Ishikawa (cell line): ENCODE measurements around the gene NRCAM.

Experiments used
- CEBPB ChIP-seq: IDR thresholded peaks from 2 replicates; pipeline ENCODE4 v1.6.1; 2012
- CREB1 ChIP-seq: IDR thresholded peaks from 2 replicates; pipeline ENCODE4 v1.6.1; 2012; ENCODE audit warnings: low read depth
- EGR1 ChIP-seq: IDR thresholded peaks from 2 replicates; pipeline ENCODE4 v1.6.1; 2012
- EP300 ChIP-seq: IDR thresholded peaks from 2 replicates; pipeline ENCODE4 v1.6.1; 2012; ENCODE audit warnings: borderline replicate concordance
- FOXM1 ChIP-seq: IDR thresholded peaks from 2 replicates; pipeline ENCODE4 v1.6.1; 2012; ENCODE audit warnings: low read depth, borderline replicate concordance
- NFIC ChIP-seq: IDR thresholded peaks from 2 replicates; pipeline ENCODE4 v1.6.1; 2012
- RAD21 ChIP-seq: IDR thresholded peaks from 2 replicates; pipeline ENCODE4 v1.6.1; 2012; ENCODE audit warnings: low read depth
- TAF1 ChIP-seq: IDR thresholded peaks from 2 replicates; pipeline ENCODE4 v1.6.1; 2012; ENCODE audit warnings: low read depth, mild to moderate bottlenecking
- TCF12 ChIP-seq: IDR thresholded peaks from 2 replicates; pipeline ENCODE4 v1.6.1; 2012; ENCODE audit warnings: low read depth
- TEAD4 ChIP-seq: IDR thresholded peaks from 2 replicates; pipeline ENCODE4 v1.6.1; 2012
- YY1 ChIP-seq: IDR thresholded peaks from 2 replicates; pipeline ENCODE4 v1.6.1; 2012; ENCODE audit warnings: low read depth
- ZBTB7A ChIP-seq: IDR thresholded peaks from 2 replicates; pipeline ENCODE4 v1.6.1; 2012; ENCODE audit warnings: low read depth
- TF ChIP-seq, protein P1 (sequence below): IDR thresholded peaks from 2 replicates; pipeline ENCODE4 v1.6.1; 2012
- TF ChIP-seq, protein P2 (sequence below): IDR thresholded peaks from 2 replicates; pipeline ENCODE4 v1.6.1; 2012; ENCODE audit warnings: low read depth, mild to moderate bottlenecking
- TF ChIP-seq, protein P3 (sequence below): IDR thresholded peaks from 2 replicates; pipeline ENCODE4 v1.6.1; 2012

The NRCAM gene

DNA sequence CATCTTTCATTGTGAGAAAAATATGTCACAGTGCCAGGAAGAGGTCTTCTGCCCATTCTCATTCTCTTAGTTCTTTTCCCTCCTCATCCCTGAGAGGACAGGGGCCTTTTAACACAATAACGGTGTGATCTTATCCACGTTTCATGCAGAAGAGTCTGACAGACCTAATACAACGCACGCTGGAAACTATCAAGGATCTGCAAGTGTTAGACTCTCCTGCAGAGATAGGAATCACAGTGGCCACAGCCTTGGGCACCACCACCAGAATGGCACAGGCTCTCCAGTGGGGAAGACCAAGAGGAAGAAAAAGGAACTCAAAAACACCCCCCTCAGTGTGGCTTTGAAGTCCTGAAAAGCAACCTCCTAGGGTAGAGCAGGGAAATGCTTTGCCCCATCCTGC is 253.5 kb downstream of the NRCAM start:
- TF ChIP-seq TAF1 = no peak
- TF ChIP-seq, protein P1, sequence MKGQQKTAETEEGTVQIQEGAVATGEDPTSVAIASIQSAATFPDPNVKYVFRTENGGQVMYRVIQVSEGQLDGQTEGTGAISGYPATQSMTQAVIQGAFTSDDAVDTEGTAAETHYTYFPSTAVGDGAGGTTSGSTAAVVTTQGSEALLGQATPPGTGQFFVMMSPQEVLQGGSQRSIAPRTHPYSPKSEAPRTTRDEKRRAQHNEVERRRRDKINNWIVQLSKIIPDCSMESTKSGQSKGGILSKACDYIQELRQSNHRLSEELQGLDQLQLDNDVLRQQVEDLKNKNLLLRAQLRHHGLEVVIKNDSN = no peak
- TF ChIP-seq, protein P2, sequence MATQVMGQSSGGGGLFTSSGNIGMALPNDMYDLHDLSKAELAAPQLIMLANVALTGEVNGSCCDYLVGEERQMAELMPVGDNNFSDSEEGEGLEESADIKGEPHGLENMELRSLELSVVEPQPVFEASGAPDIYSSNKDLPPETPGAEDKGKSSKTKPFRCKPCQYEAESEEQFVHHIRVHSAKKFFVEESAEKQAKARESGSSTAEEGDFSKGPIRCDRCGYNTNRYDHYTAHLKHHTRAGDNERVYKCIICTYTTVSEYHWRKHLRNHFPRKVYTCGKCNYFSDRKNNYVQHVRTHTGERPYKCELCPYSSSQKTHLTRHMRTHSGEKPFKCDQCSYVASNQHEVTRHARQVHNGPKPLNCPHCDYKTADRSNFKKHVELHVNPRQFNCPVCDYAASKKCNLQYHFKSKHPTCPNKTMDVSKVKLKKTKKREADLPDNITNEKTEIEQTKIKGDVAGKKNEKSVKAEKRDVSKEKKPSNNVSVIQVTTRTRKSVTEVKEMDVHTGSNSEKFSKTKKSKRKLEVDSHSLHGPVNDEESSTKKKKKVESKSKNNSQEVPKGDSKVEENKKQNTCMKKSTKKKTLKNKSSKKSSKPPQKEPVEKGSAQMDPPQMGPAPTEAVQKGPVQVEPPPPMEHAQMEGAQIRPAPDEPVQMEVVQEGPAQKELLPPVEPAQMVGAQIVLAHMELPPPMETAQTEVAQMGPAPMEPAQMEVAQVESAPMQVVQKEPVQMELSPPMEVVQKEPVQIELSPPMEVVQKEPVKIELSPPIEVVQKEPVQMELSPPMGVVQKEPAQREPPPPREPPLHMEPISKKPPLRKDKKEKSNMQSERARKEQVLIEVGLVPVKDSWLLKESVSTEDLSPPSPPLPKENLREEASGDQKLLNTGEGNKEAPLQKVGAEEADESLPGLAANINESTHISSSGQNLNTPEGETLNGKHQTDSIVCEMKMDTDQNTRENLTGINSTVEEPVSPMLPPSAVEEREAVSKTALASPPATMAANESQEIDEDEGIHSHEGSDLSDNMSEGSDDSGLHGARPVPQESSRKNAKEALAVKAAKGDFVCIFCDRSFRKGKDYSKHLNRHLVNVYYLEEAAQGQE = no peak
- no peak for TF ChIP-seq YY1
- no peak for TF ChIP-seq ZBTB7A
- TF ChIP-seq TCF12 = no peak
- no peak for TF ChIP-seq RAD21
- TF ChIP-seq FOXM1 = no peak
- no peak for TF ChIP-seq CEBPB
- no peak for TF ChIP-seq NFIC
- no peak for TF ChIP-seq CREB1
- TF ChIP-seq EGR1 = no peak
- TF ChIP-seq, protein P3, sequence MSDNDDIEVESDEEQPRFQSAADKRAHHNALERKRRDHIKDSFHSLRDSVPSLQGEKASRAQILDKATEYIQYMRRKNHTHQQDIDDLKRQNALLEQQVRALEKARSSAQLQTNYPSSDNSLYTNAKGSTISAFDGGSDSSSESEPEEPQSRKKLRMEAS = no peak

DNA sequence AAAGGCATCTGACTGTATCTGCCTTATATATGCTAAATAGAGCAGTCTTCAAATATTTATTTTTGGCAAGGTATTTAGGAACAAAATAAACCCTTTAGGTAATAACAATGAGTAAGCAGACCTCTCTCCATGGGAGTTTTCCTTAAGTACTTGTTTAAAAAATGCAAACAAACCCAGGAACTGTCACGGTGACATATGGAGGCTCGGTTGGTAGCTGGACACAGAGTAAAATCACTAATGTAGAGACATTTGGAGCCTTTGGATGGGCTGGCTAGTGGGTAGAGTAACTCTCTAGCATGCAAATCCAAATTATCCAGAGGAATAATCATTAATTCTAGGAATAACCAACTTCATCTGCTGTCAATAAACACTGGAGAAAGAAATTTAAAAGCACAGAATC is 254.5 kb downstream of the NRCAM start:
- TF ChIP-seq, protein P3 = no peak
- TF ChIP-seq CEBPB (no peak), RAD21 (no peak), NFIC (no peak), CREB1 (no peak), TEAD4 (no peak), EP300 (no peak), YY1 (no peak), ZBTB7A (no peak), TCF12 (no peak), FOXM1 (no peak), EGR1 (no peak), TAF1 (no peak)
- TF ChIP-seq, protein P2 = no peak
- TF ChIP-seq, protein P1 = no peak

DNA sequence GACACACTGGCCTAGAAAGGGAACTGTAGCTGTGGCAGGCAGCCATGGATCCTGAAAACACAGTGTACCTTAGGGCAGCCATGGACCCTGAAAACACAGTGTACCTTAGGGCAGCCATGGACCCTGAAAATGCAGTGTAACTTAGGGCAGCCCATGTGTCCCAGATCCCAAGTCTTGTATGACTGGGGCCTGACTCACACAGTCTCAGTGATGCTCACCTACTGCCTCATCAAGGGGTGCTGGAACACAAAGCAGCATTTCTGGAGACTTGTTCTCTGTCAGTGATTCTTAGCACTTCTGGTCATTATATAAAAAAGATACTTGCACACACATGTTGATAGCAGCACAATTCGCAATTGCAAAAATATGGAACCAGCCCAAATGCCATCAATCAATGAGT is 255.9 kb downstream of the NRCAM start:
- TF ChIP-seq, protein P1 = no peak
- TF ChIP-seq EP300 (no peak), NFIC (no peak), TCF12 (no peak), TEAD4 (no peak)
- TF ChIP-seq, protein P2 = no peak

DNA sequence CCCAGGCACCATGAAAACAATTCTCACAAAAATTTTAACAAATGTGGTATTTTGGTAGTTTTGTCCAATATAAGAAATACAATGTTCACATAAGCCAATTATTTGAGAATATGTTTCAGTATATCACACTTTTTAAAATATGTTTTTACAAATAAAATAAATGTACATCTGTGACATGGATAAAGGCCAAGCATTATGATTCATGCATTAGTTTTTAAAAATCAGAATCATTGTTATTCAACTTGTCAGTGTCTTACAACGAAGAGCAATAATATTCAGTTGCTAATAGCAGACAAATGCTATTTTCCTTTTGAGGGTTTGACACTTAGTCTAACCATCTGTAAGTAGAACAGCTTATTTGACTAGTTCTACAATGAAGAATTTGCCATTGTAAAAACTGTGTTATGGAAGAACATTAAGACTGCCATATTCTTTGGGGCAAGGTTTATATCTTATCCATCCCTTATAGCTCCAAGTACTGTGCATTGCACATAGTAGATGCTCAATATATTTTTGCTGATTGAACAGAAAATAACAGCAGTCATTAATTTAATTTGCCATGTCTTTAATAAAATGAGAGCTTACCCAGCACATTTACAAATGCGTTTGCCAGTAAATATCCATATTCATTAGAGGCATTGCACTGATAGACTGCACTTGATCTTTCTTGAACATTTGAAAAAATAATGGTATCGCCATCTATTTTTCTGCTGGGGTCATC is 258.7 kb downstream of the NRCAM start:
- no peak for TF ChIP-seq EGR1
- no peak for TF ChIP-seq NFIC
- TF ChIP-seq YY1 = no peak
- no peak for TF ChIP-seq FOXM1
- TF ChIP-seq ZBTB7A = no peak
- no peak for TF ChIP-seq CREB1
- TF ChIP-seq, protein P1 = no peak
- TF ChIP-seq TCF12 = no peak
- TF ChIP-seq CEBPB = no peak
- TF ChIP-seq, protein P3 = no peak
- TF ChIP-seq RAD21 = no peak
- no peak for TF ChIP-seq EP300
- no peak for TF ChIP-seq TAF1
- TF ChIP-seq TEAD4 = no peak
- TF ChIP-seq, protein P2 = no peak
